NK-92 (cell line): ENCODE data around the gene CDC45.

ENCODE experiments used
- DNase-seq: peaks from one replicate; lab custom pipeline; 2025; ENCODE audit not compliant: unreplicated experiment; lab: John Stamatoyannopoulos, UW

Gene CDC45

DNA sequence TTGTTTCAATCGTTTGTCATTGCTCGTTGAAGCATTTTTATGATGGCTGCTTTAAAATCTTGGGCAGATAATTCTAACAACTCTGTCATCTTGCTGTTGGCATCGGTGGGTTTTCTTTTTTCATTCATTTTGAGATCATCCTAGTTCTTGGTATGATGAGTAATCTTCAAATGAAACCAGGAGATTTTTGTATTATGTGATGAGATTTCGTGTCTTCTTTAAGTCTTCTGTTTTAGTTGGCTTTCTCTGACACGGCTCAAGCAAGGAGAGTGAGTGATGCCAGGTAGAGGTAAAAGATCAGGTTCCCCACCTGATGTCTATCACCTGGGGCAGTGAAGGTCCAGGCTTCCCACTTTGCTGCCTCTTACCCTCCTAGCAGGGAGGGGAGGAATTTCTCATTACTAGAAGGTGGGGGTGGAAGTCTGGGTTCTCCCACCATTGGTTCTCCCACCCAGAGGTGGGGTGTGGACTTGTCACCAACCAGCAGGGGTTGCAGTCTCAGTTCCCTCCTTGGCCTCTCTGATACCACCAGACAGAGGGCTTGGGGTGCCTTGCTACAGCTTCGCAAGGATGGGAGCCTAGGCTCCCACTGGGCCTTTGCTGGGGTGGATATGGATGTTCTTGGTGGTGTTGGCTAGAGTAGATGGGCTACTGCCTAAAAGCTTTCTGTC, 12.9 kb downstream of the CDC45 start:
- no peak for DNase-seq

DNA sequence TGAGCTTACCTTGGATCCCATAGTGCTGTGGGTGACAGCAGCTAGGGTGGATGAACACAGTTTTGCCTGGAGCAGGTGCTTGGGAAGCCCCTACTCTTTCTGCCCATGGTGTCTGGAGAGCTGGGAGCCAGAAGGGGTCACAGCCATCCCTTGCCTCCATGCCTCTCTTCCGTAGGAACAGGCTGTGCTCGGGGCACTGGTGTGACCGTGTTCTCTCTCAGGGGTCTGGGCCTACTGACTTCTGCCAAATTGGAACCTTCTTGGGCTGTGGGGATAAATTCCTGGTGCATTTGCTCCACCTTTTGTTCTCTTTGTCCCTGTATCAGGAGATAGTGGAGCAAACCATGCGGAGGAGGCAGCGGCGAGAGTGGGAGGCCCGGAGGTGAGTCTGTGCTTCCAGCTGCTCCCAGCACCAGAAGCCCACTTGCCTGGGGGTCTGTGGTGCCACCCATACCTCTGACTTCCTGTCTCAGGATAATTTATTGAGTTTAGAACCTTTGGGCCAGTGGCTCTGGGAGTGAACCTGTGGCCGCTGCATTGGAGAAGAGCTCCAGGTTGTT, 14.4 kb downstream of the CDC45 start:
- DNase-seq, result no peak

DNA sequence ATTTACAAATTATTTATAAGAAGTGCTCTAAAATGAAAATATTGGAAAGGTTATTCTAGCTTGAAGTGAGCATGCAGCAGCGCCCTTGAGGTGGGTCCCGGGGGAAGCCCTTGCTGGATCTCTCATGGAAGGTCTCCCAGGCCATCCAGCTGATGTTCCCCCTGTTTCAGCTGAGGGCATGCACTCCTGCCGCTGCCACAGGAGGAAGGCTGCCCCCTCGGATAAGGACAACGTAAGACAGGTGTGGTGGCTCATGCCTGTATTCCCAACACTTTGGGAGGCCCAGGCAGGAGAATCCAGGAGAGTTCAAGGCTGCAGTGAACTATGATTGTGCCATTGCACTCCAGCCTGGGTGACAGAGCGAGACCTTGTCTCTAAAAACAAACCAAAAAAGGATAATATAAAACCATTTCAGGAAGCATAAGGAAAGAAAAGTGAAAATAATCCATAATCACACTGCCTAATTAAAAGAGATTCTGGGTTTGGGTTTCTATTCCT, 15.0 kb downstream of the CDC45 start:
- no peak for DNase-seq

DNA sequence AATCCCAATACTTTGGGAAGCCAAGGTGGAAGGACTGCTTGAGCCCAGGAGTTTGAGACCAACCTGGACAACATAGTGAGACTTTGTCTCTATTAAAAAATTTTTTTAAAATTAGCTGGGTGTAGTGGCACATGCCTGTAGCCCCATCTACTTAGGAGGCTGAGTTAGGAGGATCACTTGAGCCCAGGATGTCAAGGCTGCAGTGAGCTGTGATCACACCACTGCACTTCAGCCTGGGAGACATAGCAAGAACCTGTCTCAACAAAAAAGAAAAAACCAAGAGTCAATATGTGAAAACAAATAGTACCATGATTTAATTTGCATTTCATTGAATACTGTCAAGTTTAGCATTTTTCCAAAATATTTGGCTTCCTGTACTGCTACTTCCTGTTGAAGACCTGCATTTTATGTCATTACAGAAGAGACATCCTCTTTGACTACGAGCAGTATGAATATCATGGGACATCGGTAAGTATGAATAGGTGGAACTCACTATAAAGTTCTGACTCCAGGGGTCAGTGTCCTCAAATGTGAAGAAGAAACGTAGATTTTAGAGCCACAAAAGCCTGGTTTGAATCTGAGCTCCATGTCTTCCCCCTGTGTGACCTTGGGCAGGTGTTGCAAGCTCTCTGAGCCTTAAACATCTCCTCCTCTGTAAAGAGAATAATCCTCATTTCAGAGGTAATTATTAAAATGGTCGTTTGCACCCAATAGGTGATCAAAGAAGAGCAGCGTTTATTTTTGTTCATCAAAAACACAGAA, 16.0 kb downstream of the CDC45 start:
- no peak for DNase-seq

DNA sequence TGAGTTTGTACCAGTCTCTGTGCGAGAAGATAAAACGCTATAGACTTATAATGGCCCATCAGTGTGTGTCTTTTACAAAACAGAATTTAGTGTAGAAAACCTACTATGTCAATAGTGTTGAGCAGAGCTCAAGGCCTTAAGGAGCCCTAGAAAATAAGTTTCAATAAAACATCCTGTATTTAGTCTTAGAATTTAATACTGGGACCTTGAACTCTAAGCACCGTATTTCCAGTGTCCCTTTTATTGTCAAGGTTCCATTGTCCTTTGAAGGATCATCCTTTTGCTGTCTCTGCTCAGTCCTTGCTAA, 16.6 kb downstream of the CDC45 start:
- DNase-seq, result no peak

DNA sequence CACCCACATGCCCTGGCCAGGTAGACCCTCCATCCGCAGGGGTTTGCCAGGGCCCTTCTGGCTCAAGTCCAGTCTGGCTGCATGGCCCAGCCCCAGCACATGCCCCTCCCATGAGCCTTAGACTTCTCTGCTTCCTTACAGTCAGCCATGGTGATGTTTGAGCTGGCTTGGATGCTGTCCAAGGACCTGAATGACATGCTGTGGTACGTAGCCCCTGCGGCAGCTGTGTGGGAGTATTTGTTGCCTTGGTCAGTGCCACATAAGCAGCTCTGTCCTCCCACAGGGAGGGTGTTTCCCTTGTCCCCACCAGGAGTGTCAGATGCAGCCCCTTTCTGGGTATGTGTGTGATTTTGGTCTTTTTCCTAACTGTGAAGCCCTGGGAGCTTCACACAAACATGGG, 17.5 kb downstream of the CDC45 start:
- DNase-seq, result no peak

DNA sequence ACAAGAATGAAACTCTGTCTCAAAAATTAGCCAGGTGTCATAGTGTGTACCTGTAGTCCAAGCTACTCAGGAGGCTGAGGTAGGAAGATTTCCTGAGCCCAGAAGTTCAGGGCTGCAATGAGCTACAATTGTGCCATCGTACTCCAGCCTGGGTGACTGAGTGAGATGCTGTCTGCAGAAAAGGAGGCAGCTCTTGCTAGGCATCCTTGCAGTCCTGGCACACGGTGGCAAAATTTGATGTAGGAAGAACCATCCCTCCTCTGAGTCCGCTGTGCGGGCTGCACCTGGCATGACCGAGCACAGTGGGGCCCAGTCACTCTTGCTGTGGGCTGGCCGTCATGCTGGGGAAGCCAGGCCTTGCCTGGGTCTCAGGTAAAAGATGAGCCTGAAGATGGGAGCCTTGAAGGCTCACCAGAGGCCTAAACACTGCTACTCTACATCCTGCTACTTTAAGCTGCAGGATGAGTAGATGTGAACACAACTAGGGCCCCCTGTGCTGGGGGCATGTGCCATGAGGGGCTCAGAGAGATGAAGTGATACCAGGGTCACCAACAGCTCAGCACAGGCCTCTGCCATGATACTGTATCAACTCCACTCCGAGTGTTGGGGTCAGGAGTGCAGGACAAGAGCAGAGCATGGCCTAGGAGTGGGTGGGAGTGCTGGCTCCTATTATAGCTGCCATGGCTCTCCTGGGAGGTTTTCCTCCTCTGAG, 18.6 kb downstream of the CDC45 start:
- DNase-seq, result no peak

DNA sequence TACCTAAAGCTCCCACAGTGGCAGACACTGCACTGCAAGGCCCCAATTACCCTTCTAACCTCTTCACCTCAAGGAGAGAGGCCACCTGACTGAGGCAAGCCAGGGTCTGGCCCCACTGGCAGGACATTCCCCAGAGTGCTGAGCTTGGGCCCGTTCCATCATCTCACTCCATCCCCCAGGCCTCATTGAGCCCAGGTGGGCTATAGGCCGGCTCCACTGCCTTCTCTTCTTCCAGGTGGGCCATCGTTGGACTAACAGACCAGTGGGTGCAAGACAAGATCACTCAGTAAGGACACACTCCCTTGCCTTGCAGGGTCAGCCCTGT, 19.1 kb downstream of the CDC45 start:
- no peak for DNase-seq

DNA sequence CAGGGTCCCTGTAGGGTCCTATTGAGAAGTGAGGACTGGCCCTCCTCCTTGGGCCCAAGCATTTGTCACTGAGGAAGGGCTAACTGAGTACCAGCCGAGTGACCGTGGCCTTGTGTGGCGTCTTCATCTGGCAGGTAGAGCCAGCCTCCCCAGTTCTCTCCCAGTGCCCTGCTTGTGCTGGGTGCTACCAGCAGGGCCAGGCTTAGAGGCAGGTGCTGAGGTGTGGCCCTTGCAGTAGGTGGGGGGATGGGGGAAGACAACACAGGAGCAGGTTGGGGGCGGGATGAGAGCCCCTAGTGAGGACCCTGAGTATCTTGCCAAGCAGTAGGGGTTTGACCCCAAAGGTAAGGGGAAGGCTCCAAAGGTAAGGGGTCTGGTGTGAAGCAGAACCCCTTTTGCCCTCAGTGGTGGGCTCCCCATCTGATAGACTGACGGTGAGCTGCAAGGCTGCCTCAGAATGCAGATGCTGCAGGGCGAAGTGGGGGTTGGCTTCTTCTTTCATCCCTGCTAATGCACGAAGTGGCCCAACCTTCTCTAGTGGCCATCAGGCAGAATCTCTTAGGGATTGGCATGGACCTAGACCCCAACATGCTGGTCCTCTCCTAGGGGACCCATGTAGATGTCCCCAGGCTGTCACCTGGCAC, 19.6 kb downstream of the CDC45 start:
- DNase-seq, result no peak

DNA sequence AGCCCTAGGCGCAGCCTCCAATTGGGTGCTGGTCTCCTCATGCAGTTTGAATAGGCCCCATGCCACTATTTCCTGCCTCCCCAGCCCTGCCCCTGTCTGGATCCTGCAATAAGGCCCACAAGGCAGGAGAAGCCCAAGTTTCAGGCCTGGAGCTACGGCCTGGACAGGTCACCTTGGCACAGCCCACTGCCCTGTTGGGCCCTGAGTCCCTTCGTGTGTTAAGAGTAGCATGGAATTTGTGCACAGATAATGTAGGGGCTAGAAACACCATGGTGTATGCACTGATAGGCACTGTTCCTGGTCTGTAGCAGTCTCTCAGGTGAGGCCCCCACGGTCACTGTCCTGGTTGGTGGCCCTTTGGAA, 20.1 kb downstream of the CDC45 start:
- DNase-seq, result no peak

DNA sequence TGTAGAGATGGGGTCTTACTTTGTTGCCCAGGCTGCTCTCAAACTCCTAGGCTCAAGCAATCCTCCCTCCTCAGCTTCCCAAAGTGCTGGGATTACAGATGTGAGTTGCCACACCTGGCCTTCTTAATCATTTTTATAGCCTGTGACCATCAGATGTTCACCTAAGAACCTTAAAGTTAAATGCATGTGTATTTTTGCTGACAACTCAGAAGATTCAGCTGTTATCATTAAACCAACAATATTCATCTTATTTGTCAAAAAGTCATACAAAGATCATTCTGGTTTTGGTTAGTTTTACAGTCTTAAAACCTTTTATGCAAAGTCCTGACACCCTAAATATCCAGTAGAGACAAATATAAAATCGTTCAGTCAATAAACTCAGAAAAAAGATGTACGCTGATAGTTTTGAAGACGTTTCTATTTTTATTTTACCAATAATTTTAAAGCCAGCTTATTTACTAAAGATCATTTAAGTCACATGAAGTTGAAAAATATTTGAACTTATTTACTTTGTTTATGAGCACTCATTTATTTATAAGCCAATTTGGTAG, 22.3 kb downstream of the CDC45 start:
- no peak for DNase-seq

DNA sequence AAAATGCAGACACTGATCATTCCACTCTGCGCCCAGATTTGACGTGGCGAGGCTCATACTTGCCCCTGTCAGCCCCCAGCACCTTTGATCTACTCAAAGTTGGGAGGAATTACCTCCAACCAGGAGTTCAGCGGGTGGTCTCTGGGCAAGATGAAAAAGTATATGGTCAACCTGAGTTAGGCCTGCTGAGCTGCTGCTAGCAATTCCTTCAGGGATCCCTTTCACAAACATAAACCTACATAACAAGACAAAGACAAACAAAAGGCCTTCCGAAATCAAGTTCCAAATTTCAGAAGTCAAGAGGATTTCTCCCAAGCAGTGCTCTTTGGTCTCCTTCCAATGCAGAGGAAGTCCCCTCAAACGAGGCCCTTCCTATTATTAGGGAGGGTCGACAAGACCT, 23.6 kb downstream of the CDC45 start:
- DNase-seq, result no peak

DNA sequence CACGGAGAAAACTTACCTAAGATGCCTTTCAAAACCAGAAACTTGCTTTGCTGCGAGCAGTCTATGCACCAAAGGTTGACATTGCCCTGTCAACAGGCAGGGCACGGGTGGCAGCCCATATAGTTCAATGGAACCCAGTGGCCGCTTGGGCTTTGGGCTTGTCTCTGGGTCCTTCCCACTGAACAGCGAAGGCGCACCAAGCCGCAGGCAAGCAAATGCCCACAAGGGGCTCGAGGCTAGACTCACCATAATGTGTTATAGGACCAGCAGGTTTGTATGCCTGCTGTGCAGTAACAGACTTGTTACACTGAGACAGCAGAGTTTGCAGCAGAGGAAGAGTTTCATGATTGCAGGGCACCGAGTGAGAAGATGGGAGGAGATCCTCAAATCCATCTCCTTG, 24.1 kb downstream of the CDC45 start:
- DNase-seq, result no peak

DNA sequence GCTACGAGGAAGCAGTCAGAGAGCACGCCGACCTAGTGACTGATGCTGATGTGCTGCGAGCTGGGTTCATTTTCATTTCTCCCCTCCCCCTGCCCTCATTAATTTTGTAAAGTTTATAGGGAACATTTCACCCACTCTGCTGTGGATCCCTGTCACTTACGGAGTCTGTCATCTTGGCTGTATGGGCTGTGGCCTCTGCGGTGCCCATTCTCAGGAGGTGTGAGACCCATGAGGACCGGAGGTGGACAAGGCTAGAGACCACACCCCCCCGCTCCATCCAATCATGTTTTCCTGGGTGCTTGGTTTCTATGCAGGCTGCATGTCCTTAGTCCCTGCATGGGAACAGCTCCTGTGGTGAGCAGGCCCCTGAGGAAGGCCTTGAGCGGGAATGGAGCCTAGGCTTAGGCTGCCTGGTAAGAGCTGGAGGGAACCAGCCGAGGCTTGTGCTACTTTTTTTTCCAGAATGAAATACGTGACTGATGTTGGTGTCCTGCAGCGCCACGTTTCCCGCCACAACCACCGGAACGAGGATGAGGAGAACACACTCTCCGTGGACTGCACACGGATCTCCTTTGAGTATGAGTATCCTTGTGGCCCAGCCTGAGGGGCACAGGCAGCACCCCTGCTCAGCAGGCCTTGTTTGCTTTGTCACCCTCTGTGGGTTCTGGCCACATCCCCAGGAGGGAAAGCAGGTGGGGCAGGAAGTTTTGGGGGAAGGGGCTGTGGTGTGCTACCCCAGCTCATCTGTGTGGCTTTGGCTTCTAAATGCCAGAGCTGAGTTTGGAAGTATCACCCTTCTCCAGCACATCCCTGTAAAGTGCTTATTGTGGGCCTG, 25.4 kb downstream of the CDC45 start:
- no peak for DNase-seq

DNA sequence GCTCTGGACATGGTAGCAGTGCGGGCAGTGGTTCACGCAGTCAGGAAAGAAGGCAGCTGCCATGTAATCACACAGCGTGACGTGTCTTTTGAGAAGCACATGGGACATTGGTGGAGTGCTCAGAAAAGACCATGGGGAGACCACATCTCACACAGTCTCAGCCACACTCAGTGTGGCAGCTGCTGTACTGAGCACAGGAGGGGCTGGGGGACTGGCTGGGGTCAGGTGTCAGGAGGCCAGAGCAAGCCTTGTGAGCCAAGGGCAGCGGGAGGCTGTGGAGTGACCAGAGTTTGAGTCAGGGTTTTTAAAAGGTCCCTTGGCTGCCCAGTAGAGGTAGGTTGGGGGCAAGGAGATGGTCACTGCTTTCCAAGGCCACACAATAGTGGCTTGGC, 26.0 kb downstream of the CDC45 start:
- no peak for DNase-seq

DNA sequence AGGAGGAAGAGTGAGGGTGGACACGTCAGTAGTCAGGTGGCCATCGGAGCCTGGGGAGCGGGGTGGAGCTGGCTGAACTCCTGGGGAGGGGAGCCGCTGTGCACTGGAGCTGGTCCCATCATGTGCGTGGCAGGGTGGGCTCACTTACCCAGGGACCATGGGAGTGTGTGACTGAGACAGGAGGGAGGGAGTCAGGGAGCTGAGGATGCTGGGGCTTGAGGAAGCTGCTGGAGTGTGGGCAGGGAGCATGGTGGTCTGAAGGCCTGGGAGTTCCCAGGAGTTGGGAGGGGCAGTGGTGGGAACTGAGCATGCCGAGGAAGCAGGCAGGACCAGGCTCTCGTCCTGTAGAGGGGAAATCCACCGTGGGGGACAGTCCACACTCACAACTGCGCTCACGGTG, 26.5 kb downstream of the CDC45 start:
- no peak for DNase-seq

DNA sequence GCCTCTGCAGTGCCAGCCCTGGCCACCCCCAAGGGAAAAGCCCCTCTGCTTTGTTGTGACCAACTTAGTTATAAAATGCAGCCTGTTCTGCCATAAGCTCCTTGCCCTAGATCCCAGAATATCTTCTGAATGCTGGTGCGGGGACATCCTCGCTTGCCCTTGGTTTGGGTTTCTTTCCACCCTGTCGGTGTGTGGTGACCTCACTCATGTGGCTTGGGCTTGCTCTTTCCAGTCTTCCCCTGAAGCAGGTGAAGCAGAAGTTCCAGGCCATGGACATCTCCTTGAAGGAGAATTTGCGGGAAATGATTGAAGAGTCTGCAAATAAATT, 27.8 kb downstream of the CDC45 start:
- DNase-seq, result no peak

DNA sequence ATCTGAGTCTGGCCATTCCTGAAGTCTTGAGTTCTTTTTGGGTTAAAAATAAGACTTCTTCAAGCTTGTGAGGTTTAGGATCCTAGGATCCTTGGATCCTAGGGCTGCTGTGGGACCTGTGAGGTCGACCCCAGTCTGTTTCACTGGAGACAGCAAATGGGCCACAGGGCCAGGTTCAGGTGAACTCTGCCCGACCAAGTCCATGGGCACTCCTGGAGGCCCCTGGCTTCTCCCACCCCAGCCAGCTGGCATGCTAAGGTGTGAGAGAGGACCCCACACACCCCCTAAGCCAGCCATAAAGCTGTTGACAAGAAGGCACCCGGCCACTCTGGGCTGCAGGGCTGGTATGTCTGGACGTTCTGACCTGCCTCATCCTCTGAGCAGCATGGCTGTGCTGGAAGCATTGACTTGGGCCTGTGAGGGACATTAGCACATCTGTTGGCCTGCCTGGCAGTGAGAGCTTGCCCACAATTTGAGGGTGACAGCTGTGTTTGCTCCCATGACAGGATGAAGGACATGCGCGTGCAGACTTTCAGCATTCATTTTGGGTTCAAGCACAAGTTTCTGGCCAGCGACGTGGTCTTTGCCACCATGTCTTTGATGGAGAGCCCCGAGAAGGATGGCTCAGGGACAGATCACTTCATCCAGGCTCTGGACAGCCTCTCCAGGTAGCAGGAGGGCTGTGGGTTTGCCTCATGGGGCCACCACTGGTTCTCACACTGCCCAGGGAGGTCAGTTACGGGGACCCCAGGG, 28.5 kb downstream of the CDC45 start:
- DNase-seq, result no peak

DNA sequence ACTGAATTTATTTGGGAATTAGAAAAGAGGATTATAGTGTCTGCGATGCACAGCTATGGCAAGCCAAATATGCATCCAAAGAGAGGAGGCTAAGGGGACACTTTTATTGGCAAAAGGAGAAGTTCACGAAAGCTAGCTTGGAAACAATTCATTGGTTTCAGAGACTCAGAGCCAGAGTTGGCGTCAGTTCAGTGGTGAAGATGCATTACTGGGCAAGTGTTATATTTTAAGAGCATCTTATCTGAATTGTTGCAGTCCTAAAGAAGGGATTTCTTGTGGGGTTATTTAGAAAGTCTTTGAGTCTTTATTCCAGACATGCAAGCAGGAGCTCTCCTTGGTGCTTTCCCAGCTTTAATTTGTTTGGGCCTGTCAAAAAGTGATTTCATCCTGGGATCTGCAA, 29.5 kb downstream of the CDC45 start:
- no peak for DNase-seq

DNA sequence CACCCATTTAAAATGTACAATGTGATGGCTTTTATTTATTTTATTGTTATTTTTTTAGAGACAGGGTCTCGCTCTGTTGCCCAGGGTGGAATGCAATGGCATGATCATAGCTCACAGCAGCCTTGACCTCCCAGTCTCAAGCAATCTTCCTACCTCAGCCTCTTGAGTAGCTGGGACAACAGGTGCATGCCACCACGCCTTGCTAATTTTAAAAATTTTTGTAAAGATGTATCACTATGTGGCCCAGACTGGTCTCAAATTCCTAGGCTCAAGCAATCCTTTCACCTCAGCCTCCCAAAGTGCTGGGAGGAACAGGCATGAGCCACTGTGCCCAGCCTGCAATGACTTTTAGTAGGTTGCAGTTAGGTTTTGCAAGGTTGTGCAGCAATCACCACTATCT, 30.2 kb downstream of the CDC45 start:
- DNase-seq, result no peak
